22Rv1 (cell line): ENCODE results near the gene ABCA8.

Source experiments
- H3K27ac ChIP-seq: fragments of 450-650 bp; 2 replicates; pipeline ENCODE4 v1.5.1; 2017
- CTCF ChIP-seq: fragments of 450-650 bp; IDR thresholded peaks from 2 replicates; pipeline ENCODE4 v1.5.1; 2017; ENCODE audit warnings: mild to moderate bottlenecking
- ZFX ChIP-seq: fragments of 450-650 bp; IDR thresholded peaks from 2 replicates; pipeline ENCODE4 v1.6.1; 2017; ENCODE audit warnings: antibody characterized with exemption, borderline replicate concordance

Gene ABCA8

GRCh38 chr17:68851890-68852289, 103.3 kb downstream of the ABCA8 start:
- no peak overlapping the region for H3K27ac ChIP-seq
- no peak for TF ChIP-seq CTCF
- TF ChIP-seq ZFX: no peak

DNA sequence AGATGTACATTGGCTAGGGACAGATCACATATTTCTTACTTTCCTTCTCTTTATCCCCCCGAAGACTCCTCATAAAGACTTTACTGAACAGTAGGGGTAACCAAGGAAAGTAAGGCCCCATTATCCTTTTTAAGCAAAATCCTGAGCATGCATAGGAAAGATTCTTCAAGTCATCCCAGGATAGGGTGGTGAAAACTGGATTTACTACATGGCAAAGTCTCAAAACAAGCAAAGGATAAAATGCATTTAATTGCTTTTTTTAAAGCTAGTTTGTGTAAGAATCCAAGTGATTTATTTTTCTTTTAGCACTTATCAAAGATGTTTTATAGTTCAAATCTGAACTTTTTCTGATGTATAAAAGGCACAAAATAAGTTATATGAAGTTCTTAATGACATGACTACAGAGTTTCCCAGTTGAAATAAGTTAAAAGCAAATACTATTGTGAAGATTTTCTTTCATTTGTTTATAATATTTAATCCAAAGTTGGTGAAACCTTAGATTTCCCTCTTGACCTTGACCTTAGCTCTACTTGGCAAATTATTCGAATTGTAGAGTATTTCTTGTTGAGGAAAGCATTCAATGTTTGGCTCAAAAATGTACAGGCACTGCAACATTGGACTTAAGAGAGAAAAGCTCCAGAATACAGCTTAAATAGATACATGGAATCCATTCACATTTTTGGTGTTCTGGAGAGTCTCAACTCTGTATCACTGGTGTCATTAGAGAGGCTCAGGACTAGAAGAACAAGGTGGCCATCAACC, 104.3 kb downstream of the ABCA8 start:
- no peak overlapping the region for H3K27ac ChIP-seq
- TF ChIP-seq ZFX (no peak), CTCF (no peak)

DNA sequence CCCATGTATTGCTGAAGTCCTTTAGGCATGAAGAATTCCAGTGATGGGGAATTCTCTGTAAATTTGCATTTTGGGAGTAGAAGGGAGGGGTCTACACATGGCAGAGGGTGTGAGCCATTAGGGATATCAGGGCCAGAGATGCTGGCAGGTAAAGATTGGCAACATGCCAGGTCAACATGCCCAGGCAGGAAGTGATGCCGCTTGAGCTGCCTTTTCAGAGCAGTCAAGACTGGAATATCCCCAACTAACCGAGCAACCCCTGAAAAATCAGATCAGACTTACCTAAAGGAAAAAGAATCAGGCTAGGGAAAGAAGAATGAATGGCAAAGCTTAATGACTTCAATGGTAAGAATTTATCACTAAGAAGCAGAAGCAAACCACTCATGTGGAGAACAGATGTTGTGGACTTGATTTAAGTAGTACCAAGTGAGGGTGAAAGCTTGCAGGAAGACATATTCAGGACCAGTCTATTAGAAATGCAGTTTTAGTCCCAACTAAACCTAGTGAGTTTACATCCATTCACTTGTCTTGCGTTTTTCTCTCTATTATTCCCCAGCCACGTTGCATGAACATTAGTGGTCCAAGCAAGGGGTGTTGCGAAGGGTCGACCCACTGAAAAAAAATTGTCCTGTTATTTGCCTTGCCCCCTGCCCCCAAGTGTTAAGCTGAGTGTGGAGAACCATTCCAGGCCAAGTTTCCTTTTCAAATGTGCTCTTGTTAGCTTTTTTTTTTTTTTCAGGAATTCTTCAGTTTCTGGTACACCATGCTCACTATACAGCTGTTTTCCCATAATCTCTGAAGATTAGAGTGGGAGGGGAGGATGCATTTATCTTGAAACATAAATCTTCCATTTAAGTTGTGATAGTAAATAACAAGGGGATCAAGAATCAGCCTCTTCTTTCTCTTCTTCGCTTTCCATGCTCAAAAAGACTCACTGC, 105.2 kb downstream of the ABCA8 start:
- H3K27ac ChIP-seq: no peak overlapping the region

DNA sequence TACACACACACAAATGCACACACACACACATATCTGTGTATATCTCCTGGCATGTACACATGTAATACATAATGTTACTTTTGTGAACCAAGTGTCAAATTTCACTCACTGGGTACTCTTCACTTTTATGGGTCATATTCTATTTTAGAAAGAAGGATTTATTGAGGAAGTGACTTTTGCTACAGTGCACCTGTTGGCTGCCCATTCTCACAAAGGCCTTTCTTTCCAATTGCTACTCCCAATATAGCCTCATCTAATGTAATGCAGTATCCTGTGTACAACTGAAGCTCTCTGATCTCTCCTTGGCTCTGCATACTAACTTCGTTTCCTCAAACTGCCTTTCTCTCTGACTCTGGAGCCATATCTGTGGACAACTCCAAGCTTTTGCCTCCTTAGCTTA, 107.5 kb downstream of the ABCA8 start:
- TF ChIP-seq ZFX: no peak
- TF ChIP-seq CTCF: no peak
- no peak overlapping the region for H3K27ac ChIP-seq

More for the DNA sequence above, 105.2 kb downstream of the ABCA8 start:
- no peak for TF ChIP-seq CTCF
- TF ChIP-seq ZFX: no peak

GRCh38 chr17:68843522-68843921, 111.7 kb downstream of the ABCA8 start:
- no peak for TF ChIP-seq CTCF
- TF ChIP-seq ZFX: no peak
- H3K27ac ChIP-seq: no peak overlapping the region

GRCh38 chr17:68840073-68840472, 115.1 kb downstream of the ABCA8 start:
- no peak for TF ChIP-seq CTCF
- no peak overlapping the region for H3K27ac ChIP-seq

DNA sequence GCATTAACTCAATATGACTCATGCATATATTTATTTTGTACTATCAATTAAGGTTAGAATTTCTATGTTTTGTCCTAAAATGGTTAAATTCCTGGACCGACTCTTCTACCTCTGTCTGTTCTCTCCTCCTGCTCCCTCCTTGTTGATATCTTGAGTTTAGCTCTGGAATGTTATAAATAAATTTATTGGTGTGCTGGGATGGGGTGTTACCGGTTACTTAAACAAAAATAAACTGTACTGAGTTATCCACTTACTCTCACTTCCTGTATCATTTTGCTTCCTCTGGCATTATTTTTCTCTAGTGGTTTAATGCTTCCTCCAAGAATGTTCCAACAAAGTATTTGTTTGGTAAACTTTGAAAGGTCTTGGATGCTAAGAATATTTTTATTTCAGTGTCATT, 120.1 kb downstream of the ABCA8 start:
- H3K27ac ChIP-seq: no peak overlapping the region
- TF ChIP-seq ZFX (no peak), CTCF (no peak)
